Spleen (tissue), 11 donors: ENCODE results near the gene PACRG. TPM values are rescaled to one million over a fixed set of nuclear protein-coding genes. Genes with fewer than 3 reads are reported as not detected.

Source experiments
- DNase-seq: peaks from one replicate; pipeline ENCODE4 v3.0.0-alpha.2; 2020
- H3K27ac ChIP-seq, 8 donors: fragments of 200-600 bp; sonication (generic) in 7 of 8; 1 replicate in 4 of 8; 2 replicates in 4 of 8; pipeline versions ENCODE4 v1.5.0 to v1.8.0; 2016 to 2021; ENCODE audit warnings: inconsistent platforms in 4 of 8, mild to moderate bottlenecking in 4 of 8, moderate library complexity in 1 of 8
- H3K27me3 ChIP-seq, 7 donors: fragments of 200-600 bp; sonication (generic) in 6 of 7; replicated peaks in 1 of 7; 1 replicate in 4 of 7; 2 replicates in 3 of 7; pipeline versions ENCODE4 v1.5.0 to v1.8.0; 2016 to 2021; ENCODE audit warnings: inconsistent platforms in 3 of 7, mild to moderate bottlenecking in 1 of 7
- H3K36me3 ChIP-seq, 6 donors: fragments of 200-600 bp; sonication (generic) in 5 of 6; 1 replicate in 4 of 6; 2 replicates in 2 of 6; pipeline versions ENCODE4 v1.5.0 to v1.8.0; 2016 to 2021; ENCODE audit warnings: inconsistent platforms in 2 of 6
- H3K4me1 ChIP-seq, 6 donors: fragments of 200-600 bp; sonication (generic) in 5 of 6; 1 replicate in 3 of 6; 2 replicates in 3 of 6; pipeline versions ENCODE4 v1.5.0 to v1.8.0; 2016 to 2021; ENCODE audit warnings: inconsistent platforms in 3 of 6
- H3K4me3 ChIP-seq, 8 donors: fragments of 200-600 bp; sonication (generic) in 7 of 8; 1 replicate in 4 of 8; 2 replicates in 4 of 8; pipeline versions ENCODE4 v1.5.0 to v1.8.0; 2016 to 2021; ENCODE audit warnings: inconsistent platforms in 4 of 8, mild to moderate bottlenecking in 4 of 8, moderate library complexity in 2 of 8
- H3K9me3 ChIP-seq, 8 donors: fragments of 200-600 bp; sonication (generic) in 7 of 8; 1 replicate in 4 of 8; 2 replicates in 4 of 8; pipeline versions ENCODE4 v1.5.0 to v1.8.0; 2016 to 2021; ENCODE audit warnings: inconsistent platforms in 4 of 8
- CTCF ChIP-seq, 11 experiments: fragments of 200-600 bp in 7 of 11; fragments of 450-650 bp in 4 of 11; sonication (generic) in 4 of 11; IDR thresholded peaks in 8 of 11; conservative IDR thresholded peaks in 3 of 11; 1 replicate in 7 of 11; 2 replicates in 4 of 11; pipeline versions ENCODE4 v1.4.0 to v1.8.0; 2016 to 2021; ENCODE audit warnings: antibody characterized with exemption in 11 of 11, inconsistent platforms in 4 of 11, mild to moderate bottlenecking in 1 of 11
- POLR2A ChIP-seq, 3 donors: fragments of 450-650 bp; IDR thresholded peaks; one replicate each; pipeline ENCODE4 v1.5.1; 2017; ENCODE audit warnings: antibody characterized with exemption in 3 of 3, mild to moderate bottlenecking in 1 of 3
- POLR2AphosphoS5 ChIP-seq, 3 donors: sonication (generic); formaldehyde crosslinking; IDR thresholded peaks; one replicate each; pipeline ENCODE4 v1.5.1; 2017; ENCODE audit warnings: antibody characterized with exemption in 3 of 3
- WGBS, 5 donors: extraction: QIAGEN DNeasy Blood & Tissue Kit in 3 of 5; methylation state at CpG; one replicate each; pipeline versions ENCODE4 v1.1.5 to v1.1.7; 2013 to 2018; 5-methylcytosine and 5-hydroxymethylcytosine counted together
- intact Hi-C: fragments of 100-400 bp; cut with DNase I; formaldehyde crosslinking; loops from one replicate; pipeline ENCODE4 v1.15.0; 2023; ENCODE audit warnings: low total_unique reads
- polyA plus RNA-seq, 3 donors: library from polyadenylated mRNA; stranded (reverse); fragments of 200-250 nt; gene quantifications; one replicate each; pipeline ENCODE4 v1.2.1, GENCODE V29; 2013
- total RNA-seq, 7 donors: library from RNA; depleted of rRNA in 3 of 7; stranded (reverse); fragments of >200 nt in 3 of 7; fragmentation: NEBNext Ultra II Directional in 4 of 7; extraction: Animal tissue kit (Norgen Biotek cat#: 25700) in 4 of 7; gene quantifications; one replicate each; pipeline versions ENCODE4 v1.1.0 to v1.2.1, GENCODE V29; 2016 to 2021
- donor health status: healthy with polysubstance abuse.
- donor health status: DM: no; HTN: no; CAD: no; lungs with moderate emphysema.
- donor health status: DM: no; HTN: no; CAD: no.
- donor health status: Bipolar disorder and iron deficiency.
- donor health status: healthy.
- donor health status: DM: no; HTN: no; CAD: no.
- donor health status: DM: yes; HTN: yes; CAD: no.

PACRG gene
- total and polyA plus RNA-seq, 10 donors, result 0.32 to 2.0 (median 1.0) TPM; not detected in 5

- peaks cover 0 to 3% (median 0%) of the 10 kb centered on the region in 6 donors for H3K4me1 ChIP-seq
- 93 to 96% (median 94%) methylated on average over 22 of the region's 22 CpGs for WGBS, 5 donors
- peaks cover 0 to 11% (median 0%) of the 10 kb centered on the region in 7 donors for H3K27me3 ChIP-seq
- DNase-seq, result no peak
- H3K4me3 ChIP-seq, result no peak overlapping the region
- no peaks in the 10 kb centered on the region for H3K9me3 ChIP-seq
- TF ChIP-seq POLR2A (IDR thresholded peaks at IDR 0.05), result no peak
- no peak for TF ChIP-seq CTCF (IDR thresholded peaks at IDR 0.05 in 8 of 11, conservative IDR thresholded peaks at IDR 0.05 in 3 of 11)
- TF ChIP-seq POLR2AphosphoS5 (IDR thresholded peaks at IDR 0.05), result no peak
- intact Hi-C loops, result no loop called here
- no peak overlapping the region for H3K27ac ChIP-seq
- no peaks in the 10 kb centered on the region for H3K36me3 ChIP-seq
Measured at GRCh38 chr6:163308629-163309440, 581.1 kb downstream of the PACRG start.

- intact Hi-C loops, result no loop called here
- 26 to 49% (median 37%) methylated on average over 13 of the region's 13 CpGs for WGBS, 5 donors
- DNase-seq, result no peak
- H3K4me3 ChIP-seq, result no peak overlapping the region
- TF ChIP-seq CTCF (IDR thresholded peaks at IDR 0.05 in 8 of 11, conservative IDR thresholded peaks at IDR 0.05 in 3 of 11) (no peak), POLR2AphosphoS5 (IDR thresholded peaks at IDR 0.05) (no peak), POLR2A (IDR thresholded peaks at IDR 0.05) (no peak)
- H3K27ac ChIP-seq, result no peak overlapping the region
- H3K9me3 ChIP-seq, result no peaks in the 10 kb centered on the region
- peaks cover 0 to 11% (median 0%) of the 10 kb centered on the region in 7 donors for H3K27me3 ChIP-seq
- H3K4me1 ChIP-seq, result peaks cover 0 to 3% (median 0%) of the 10 kb centered on the region in 6 donors
- H3K36me3 ChIP-seq, result no peaks in the 10 kb centered on the region
Measured at GRCh38 chr6:163309491-163310026, 581.8 kb downstream of the PACRG start.

- no peaks in the 10 kb centered on the region for H3K36me3 ChIP-seq
- DNase-seq, result no peak
- TF ChIP-seq CTCF (IDR thresholded peaks at IDR 0.05 in 8 of 11, conservative IDR thresholded peaks at IDR 0.05 in 3 of 11) (no peak), POLR2AphosphoS5 (IDR thresholded peaks at IDR 0.05) (no peak), POLR2A (IDR thresholded peaks at IDR 0.05) (no peak)
- H3K4me3 ChIP-seq, result no peak overlapping the region
- no peak overlapping the region for H3K27ac ChIP-seq
- H3K4me1 ChIP-seq, result peaks cover 0 to 3% (median 0%) of the 10 kb centered on the region in 6 donors
- peaks cover 0 to 11% (median 0%) of the 10 kb centered on the region in 7 donors for H3K27me3 ChIP-seq
- intact Hi-C loops, result no loop called here
- no peaks in the 10 kb centered on the region for H3K9me3 ChIP-seq
- WGBS, 5 donors, result 93 to 95% (median 94%) methylated on average over 44 of the region's 44 CpGs
Measured at GRCh38 chr6:163310096-163310972, 582.6 kb downstream of the PACRG start.
